ENCODE data around the gene FMO4.

The FMO4 gene

GRCh38 chr1:171267391-171267790, 46.6 kb upstream of the FMO4 start:
- H3K27me3 ChIP-seq (replicated peaks; ENCODE audit: insufficient read depth, low read length) = no peaks in the 10 kb centered on the region
- TF ChIP-seq EZH2phosphoT487 (IDR thresholded peaks at IDR 0.05; ENCODE audit: low read length) (no peak), EZH2 (optimal IDR thresholded peaks at IDR 0.05; ENCODE audit: low read depth, low read length) (no peak), CTCF (IDR thresholded peaks at IDR 0.05; ENCODE audit: low read length) (no peak)
- no peak overlapping the region for H3K27ac ChIP-seq (ENCODE audit: low read length)
- no peaks in the 10 kb centered on the region for H4K20me1 ChIP-seq (ENCODE audit: insufficient read depth, low read length)
- no peaks in the 10 kb centered on the region for H3K36me3 ChIP-seq (replicated peaks; ENCODE audit: insufficient read depth, low read length)
- H3K4me1 ChIP-seq (ENCODE audit: low read length) = no peaks in the 10 kb centered on the region
- no peak overlapping the region for H3K4me2 ChIP-seq (ENCODE audit: low read depth, low read length)
- H3K9ac ChIP-seq (ENCODE audit: low read length) = no peak overlapping the region
- DNase-seq = no peak
- H3K9me2 ChIP-seq (replicated peaks; ENCODE audit: insufficient read depth, low read length) = no peaks in the 10 kb centered on the region
- H3K4me3 ChIP-seq (ENCODE audit: low read length) = no peak overlapping the region
- H3K9me3 ChIP-seq (replicated peaks; ENCODE audit: insufficient read depth, low read length) = no peaks in the 10 kb centered on the region
- H3K79me2 ChIP-seq (ENCODE audit: low read length) = no peaks in the 10 kb centered on the region
- H2AFZ ChIP-seq (ENCODE audit: low read length) = no peak overlapping the region
- no peaks in the 10 kb centered on the region for H3F3A ChIP-seq (ENCODE audit: insufficient read depth, low read length)

GRCh38 chr1:171270806-171271205, 43.2 kb upstream of the FMO4 start:
- Histone ChIP-seq H3K27me3 (replicated peaks; ENCODE audit: insufficient read depth, low read length) (no peaks in the 10 kb centered on the region), H3F3A (ENCODE audit: insufficient read depth, low read length) (no peaks in the 10 kb centered on the region), H3K27ac (ENCODE audit: low read length) (no peak overlapping the region), H3K36me3 (replicated peaks; ENCODE audit: insufficient read depth, low read length) (no peaks in the 10 kb centered on the region), H3K4me3 (ENCODE audit: low read length) (no peak overlapping the region), H3K9ac (ENCODE audit: low read length) (no peak overlapping the region), H3K79me2 (ENCODE audit: low read length) (no peaks in the 10 kb centered on the region), H3K4me1 (ENCODE audit: low read length) (no peaks in the 10 kb centered on the region), H4K20me1 (ENCODE audit: insufficient read depth, low read length) (no peaks in the 10 kb centered on the region), H2AFZ (ENCODE audit: low read length) (no peak overlapping the region), H3K4me2 (ENCODE audit: low read depth, low read length) (no peak overlapping the region), H3K9me2 (replicated peaks; ENCODE audit: insufficient read depth, low read length) (no peaks in the 10 kb centered on the region), H3K9me3 (replicated peaks; ENCODE audit: insufficient read depth, low read length) (no peaks in the 10 kb centered on the region)
- DNase-seq = no peak
- no peak for TF ChIP-seq EZH2phosphoT487 (IDR thresholded peaks at IDR 0.05; ENCODE audit: low read length)
- TF ChIP-seq EZH2 (optimal IDR thresholded peaks at IDR 0.05; ENCODE audit: low read depth, low read length) = no peak
- no peak for TF ChIP-seq CTCF (IDR thresholded peaks at IDR 0.05; ENCODE audit: low read length)

- Histone ChIP-seq H3F3A (ENCODE audit: insufficient read depth, low read length) (no peaks in the 10 kb centered on the region), H3K79me2 (ENCODE audit: low read length) (no peaks in the 10 kb centered on the region), H3K27me3 (replicated peaks; ENCODE audit: insufficient read depth, low read length) (no peaks in the 10 kb centered on the region), H3K4me2 (ENCODE audit: low read depth, low read length) (no peak overlapping the region), H3K9me3 (replicated peaks; ENCODE audit: insufficient read depth, low read length) (no peaks in the 10 kb centered on the region), H3K36me3 (replicated peaks; ENCODE audit: insufficient read depth, low read length) (no peaks in the 10 kb centered on the region), H3K27ac (ENCODE audit: low read length) (no peak overlapping the region), H3K4me3 (ENCODE audit: low read length) (no peak overlapping the region), H3K9me2 (replicated peaks; ENCODE audit: insufficient read depth, low read length) (no peaks in the 10 kb centered on the region), H3K4me1 (ENCODE audit: low read length) (no peaks in the 10 kb centered on the region), H3K9ac (ENCODE audit: low read length) (no peak overlapping the region), H2AFZ (ENCODE audit: low read length) (no peak overlapping the region), H4K20me1 (ENCODE audit: insufficient read depth, low read length) (no peaks in the 10 kb centered on the region)
- TF ChIP-seq EZH2phosphoT487 (IDR thresholded peaks at IDR 0.05; ENCODE audit: low read length) (no peak), CTCF (IDR thresholded peaks at IDR 0.05; ENCODE audit: low read length) (no peak), EZH2 (optimal IDR thresholded peaks at IDR 0.05; ENCODE audit: low read depth, low read length) (no peak)
- DNase-seq = no peak
Measured at GRCh38 chr1:171277534-171277933, 36.4 kb upstream of the FMO4 start.
